DLD1 (cell line): ENCODE data around the gene MAGI1.
"Not testable (repeated sequence)": the region's sequence is repeated elsewhere in the genome, so short reads cannot be mapped to it uniquely, and the experiment has no call there.

Experiments used
- in situ Hi-C: cut with HindIII; loops from 2 replicates; pipeline ENCODE4 v1.10.0; 2017; ENCODE audit warnings: low sequenced_read_pairs

The MAGI1 gene

DNA sequence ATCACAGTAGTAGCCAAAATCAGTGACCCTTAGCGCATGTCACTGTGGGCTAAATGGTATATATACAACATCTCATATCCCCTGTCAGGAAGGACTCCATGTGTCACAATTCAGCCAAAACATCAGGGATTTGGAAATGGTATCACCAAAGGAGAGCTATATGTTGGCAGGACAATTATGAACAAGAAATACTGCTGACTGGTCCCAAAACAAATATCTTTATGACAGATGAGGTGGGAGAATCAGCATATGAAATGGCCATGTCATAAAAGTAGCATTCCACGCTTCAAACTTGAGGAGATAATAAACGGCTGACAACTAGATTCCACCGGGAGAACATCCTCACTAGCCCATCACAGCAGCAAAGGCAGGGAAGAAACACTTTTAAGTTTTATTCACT is 158.4 kb downstream of the MAGI1 start:
- in situ Hi-C loops: no loop called here

GRCh38 chr3:65879372-65879771 is 159.3 kb downstream of the MAGI1 start:
- in situ Hi-C loops: no loop called here

- in situ Hi-C loops: no loop called here
Measured at GRCh38 chr3:65878831-65879230, 159.9 kb downstream of the MAGI1 start.

- in situ Hi-C loops: no loop called here
Measured at GRCh38 chr3:65877160-65877559, 161.6 kb downstream of the MAGI1 start.

DNA sequence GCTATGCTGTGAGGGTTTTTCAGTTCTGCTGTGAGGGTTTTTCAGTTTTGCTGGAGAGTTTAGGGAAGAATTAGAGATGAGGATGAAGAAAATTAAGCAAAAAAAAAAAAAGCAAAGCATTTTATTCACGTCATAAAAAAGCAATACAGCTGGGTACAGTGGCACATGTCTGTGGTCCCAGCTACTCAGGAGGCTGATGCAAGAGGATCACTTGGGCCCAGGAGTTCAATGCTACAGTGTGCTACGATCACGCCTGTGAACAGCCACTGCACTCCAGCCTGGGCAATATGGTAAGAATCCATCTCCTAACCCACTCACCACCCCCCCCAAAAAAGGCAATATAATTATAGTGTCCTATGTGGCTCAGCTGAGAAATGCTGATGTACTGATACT is 162.7 kb downstream of the MAGI1 start:
- in situ Hi-C loops: no loop called here

DNA sequence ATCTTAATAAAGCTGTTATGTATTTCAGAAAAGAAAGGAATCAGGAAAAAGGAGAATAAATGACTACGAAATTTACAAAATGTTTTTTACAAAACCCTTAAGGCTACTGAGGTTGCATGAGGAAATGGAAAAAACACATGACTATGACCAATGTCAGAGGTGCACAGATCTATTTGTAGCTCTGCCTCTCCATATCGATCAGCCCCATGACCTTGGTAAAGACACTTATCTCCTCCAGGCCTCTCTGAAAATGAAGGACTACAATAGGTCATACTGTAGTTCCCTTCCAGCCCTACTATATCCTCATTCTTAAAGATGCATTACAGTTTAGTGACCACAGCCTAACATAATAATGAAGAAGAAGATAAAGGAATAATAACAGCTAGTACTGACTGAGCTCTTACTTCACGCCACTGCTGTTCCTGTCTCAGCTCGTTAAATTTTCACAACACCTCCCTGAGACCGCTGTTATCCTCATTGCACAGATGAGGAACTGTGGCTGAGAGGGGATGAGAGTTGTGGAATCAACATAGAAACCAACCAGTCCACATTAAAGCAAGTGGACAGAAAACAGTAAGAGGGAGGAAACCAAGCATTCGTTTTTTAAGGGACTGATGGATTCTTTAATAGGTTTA is 163.2 kb downstream of the MAGI1 start:
- in situ Hi-C loops: no loop called here

- in situ Hi-C loops: no loop called here
Measured at GRCh38 chr3:65873869-65874268, 164.8 kb downstream of the MAGI1 start.

DNA sequence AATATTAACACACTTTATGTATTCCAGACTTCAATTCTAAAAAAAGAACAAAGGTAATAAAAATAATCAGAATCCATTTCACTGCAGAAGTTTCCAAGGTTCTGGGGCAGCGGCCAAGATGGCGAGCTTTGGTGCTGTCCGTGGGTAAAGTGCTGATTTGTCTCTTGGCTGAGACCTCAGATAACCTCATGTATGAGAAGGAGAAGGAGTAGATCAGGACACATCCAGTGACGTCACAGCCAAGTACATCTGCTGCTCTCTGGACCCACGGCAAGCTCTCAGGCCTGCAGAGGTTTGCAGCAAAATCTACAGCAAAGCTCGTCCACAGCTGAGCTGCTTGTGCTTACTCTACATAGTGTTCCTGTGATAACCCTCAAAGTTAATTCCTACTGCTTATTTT is 165.7 kb downstream of the MAGI1 start:
- in situ Hi-C loops: no loop called here

- in situ Hi-C loops: no loop called here
Measured at GRCh38 chr3:65871305-65872141, 167.2 kb downstream of the MAGI1 start.

- in situ Hi-C loops: no loop called here
Measured at GRCh38 chr3:65869798-65870197, 168.9 kb downstream of the MAGI1 start.

DNA sequence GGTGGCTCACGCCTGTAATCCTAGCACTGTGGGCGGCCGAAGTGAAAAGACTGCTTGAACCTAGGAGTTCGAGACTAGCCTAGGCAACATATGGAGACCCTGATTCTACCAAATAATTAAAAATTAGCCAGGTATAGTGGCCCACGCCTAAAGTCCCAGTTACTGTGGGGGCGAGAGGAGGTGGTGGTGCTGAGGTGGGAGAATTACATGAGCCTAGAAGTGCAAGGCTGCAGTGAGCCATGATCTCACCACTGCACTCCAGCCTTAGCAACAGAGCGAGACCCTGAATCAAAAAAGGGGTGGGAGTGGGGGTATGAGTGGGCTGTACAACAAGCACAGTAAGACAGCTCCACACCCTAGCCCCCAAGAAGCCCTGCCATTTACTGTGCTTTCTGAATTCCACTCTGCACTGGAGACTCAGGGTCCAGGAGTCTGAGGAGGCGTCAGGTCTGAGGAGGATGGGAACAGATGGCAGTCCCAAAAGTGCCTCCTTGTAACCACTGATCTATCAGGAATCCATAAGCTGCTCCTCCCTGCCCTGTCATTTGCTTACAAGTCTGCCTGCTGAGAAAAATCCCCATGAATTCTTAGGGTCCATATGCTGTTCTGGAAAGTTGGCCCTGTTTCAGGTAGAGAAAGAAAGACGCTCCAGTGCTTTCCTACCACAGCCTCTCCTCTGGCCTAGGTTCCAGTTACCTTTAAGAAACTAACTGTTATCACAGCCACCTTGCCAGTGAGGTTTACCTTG is 171.1 kb downstream of the MAGI1 start:
- in situ Hi-C loops: no loop called here

DNA sequence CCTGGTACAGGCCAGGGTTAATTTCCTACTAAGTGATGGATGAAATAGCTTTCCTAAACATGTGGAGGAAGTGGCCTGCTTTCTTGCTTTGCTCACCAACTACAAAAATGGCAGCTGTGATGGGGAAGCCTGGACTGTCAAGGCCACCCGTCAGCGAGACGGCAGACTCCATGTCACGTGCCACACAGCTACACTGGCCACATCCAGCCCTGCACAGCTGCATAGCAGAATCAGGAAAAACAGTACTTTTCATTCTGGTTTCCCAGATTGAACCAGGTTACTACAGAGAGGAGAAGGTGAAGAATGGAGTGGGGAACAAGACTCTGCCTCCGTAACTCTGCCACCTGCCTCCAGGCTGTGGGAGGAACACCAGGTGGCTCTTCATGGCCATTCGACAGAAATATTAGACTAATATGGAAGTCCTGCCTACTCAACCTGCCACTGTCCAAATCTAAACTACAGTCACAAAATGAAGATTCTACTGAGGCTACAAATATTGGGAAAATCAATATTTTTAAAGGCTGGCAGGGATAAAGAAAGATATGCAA is 174.3 kb downstream of the MAGI1 start:
- in situ Hi-C loops: no loop called here

GRCh38 chr3:65861718-65862117 is 177.0 kb downstream of the MAGI1 start:
- in situ Hi-C loops: no loop called here

DNA sequence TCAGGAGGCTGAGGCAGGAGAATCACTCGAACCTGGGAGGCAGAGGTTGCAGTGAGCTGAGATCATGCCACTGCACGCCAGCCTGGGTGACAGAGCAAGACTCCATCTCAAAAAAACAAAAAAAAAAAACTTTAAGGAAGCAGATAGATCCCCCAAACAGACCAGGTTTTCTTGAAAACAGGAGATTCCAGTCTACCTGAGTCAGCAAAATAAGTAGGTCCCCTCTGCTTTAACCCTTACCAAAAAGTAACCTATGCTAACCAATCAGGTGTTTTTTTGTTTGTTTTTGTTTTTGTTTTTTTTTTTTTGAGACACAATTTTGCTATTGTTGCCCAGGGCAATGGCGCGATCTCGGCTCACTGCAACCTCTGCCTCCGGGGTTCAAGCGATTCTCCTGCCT is 179.1 kb downstream of the MAGI1 start:
- in situ Hi-C loops: not testable (repeated sequence)

- in situ Hi-C loops: no loop called here
Measured at GRCh38 chr3:65858749-65859148, 180.0 kb downstream of the MAGI1 start.

GRCh38 chr3:65857327-65857726 is 181.4 kb downstream of the MAGI1 start:
- in situ Hi-C loops: no loop called here

DNA sequence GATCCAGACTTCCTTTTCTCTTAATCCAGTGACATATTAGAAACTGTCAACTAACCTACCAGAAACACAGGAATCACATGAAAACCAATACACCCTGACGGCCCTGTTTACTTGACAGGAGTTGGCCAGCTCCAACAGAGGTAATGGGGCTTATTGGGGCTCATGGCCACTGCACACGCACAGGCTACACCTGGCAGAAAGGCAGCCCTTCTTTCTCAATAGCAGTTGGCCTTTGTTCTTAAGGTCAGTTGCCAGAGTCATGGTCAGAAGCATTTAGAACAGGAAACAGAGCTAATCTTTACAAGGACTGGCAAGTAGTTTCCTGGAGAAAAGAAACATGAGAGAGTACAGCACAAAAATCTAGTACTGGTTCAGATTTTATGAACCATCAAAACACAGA is 181.8 kb downstream of the MAGI1 start:
- in situ Hi-C loops: no loop called here

- in situ Hi-C loops: no loop called here
Measured at GRCh38 chr3:65855370-65856100, 183.2 kb downstream of the MAGI1 start.

GRCh38 chr3:65854606-65855304 is 184.0 kb downstream of the MAGI1 start:
- in situ Hi-C loops: no loop called here

DNA sequence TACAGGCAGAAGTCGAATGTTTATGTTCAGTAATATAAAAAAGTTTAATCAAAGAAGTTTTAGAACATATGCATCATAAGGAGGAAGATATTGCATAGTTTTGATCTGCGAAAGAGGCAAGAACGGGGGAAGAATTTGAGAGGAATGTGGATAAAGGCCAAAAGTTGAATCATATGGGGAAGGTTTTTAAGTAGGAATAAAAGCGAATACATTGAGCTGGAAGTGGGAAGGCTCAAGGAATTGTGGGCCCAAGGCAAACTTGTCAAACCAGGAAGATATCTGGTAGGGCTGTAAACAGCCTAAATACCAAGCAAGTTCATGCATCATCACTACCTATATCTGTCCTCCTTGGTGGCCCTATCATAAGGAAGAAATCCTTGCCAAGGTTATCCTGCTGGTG is 186.9 kb downstream of the MAGI1 start:
- in situ Hi-C loops: no loop called here
